T-cell (primary cell): ENCODE results near the gene GTPBP1. TPM values are rescaled to one million over a fixed set of nuclear protein-coding genes. Genes with fewer than 3 reads are reported as not detected.
A peak's percentile ranks its signal among the peaks of the same experiment; 100 is the strongest.

Source experiments
- ATAC-seq, 4 experiments: fragments of 200-7000 bp in 3 of 4; fragments of 150-1000 bp in 1 of 4; cut with Tn5 transposase; replicated peaks in 1 of 4; 1 replicate in 3 of 4; 2 replicates in 1 of 4; pipeline ENCODE4 v1.10.0; 2021; ENCODE audit warnings: moderate library complexity in 3 of 4, mild to moderate bottlenecking in 2 of 4, moderate number of reproducible peaks in 1 of 4
- CTCF ChIA-PET, 2 donors: fragments of 300-600 bp; sonication (Branson Sonifier 250); formaldehyde crosslinking; loops; one replicate each; lab custom pipeline; 2022; ENCODE audit warnings: antibody characterized with exemption in 2 of 2; lab: Charles Lee
- POLR2A ChIA-PET, 2 donors: fragments of 300-600 bp; sonication (Branson Sonifier 250); formaldehyde crosslinking; loops; one replicate each; lab custom pipeline; 2022; ENCODE audit warnings: antibody characterized with exemption in 2 of 2; lab: Charles Lee
- DNase-seq, 35 experiments: peaks; one replicate each; pipeline versions ENCODE4 v3.0.0 to v3.0.0-alpha.2; 2013 to 2023
- H3K27ac ChIP-seq: one replicate; pipeline ENCODE4 v1.5.1; 2013; ENCODE audit warnings: low read length
- H3K27me3 ChIP-seq, 2 experiments: replicated peaks in 1 of 2; 1 replicate in 1 of 2; 2 replicates in 1 of 2; pipeline versions ENCODE4 v1.6.1 to v1.7.0; 2013; ENCODE audit warnings: low read length in 1 of 2, mixed read lengths in 1 of 2; ENCODE audit not compliant: control insufficient read depth in 2 of 2, insufficient read depth in 2 of 2; ENCODE audit errors: extremely low read depth in 1 of 2
- H3K36me3 ChIP-seq, 2 donors: 1 replicate in 1 of 2; 2 replicates in 1 of 2; pipeline versions ENCODE4 v1.6.1 to v1.7.0; 2013; ENCODE audit warnings: low read length in 1 of 2; ENCODE audit not compliant: control insufficient read depth in 2 of 2, insufficient read depth in 1 of 2; ENCODE audit errors: extremely low read depth in 1 of 2
- H3K4me1 ChIP-seq, 2 experiments: 1 replicate in 1 of 2; 2 replicates in 1 of 2; pipeline versions ENCODE4 v1.6.1 to v1.7.0; 2013; ENCODE audit warnings: low read length in 2 of 2, mixed read lengths in 1 of 2; ENCODE audit not compliant: insufficient read depth in 2 of 2, control insufficient read depth in 1 of 2; ENCODE audit errors: extremely low read depth in 1 of 2
- H3K4me3 ChIP-seq, 2 donors: 1 replicate in 1 of 2; 2 replicates in 1 of 2; pipeline versions ENCODE4 v1.5.1 to v1.7.0; 2013; ENCODE audit warnings: mild to moderate bottlenecking in 2 of 2, low read length in 1 of 2, moderate library complexity in 1 of 2; ENCODE audit not compliant: control insufficient read depth in 1 of 2; ENCODE audit errors: extremely low read depth in 1 of 2
- H3K9me3 ChIP-seq: 2 replicates; pipeline ENCODE4 v1.7.0; 2013
- H3K27ac Mint-ChIP-seq, 2 donors: one replicate each; pipeline ENCODE4 v1.8.0; 2020 to 2021; ENCODE audit warnings: mild to moderate bottlenecking in 2 of 2, mixed read lengths in 2 of 2
- H3K27me3 Mint-ChIP-seq, 2 donors: one replicate each; pipeline ENCODE4 v1.8.0; 2021 to 2022; ENCODE audit warnings: mixed read lengths in 2 of 2
- H3K36me3 Mint-ChIP-seq: one replicate; pipeline ENCODE4 v1.8.0; 2021; ENCODE audit warnings: mixed read lengths
- H3K4me1 Mint-ChIP-seq, 3 donors: one replicate each; pipeline ENCODE4 v1.8.0; 2020 to 2022; ENCODE audit warnings: mixed read lengths in 3 of 3, mild to moderate bottlenecking in 1 of 3
- H3K4me3 Mint-ChIP-seq, 3 donors: one replicate each; pipeline ENCODE4 v1.8.0; 2020 to 2022; ENCODE audit warnings: mild to moderate bottlenecking in 3 of 3, mixed read lengths in 3 of 3, moderate library complexity in 3 of 3
- H3K9me3 Mint-ChIP-seq, 3 donors: one replicate each; pipeline ENCODE4 v1.8.0; 2020 to 2022; ENCODE audit warnings: mixed read lengths in 3 of 3
- WGBS: methylation state at CpG from one replicate; pipeline ENCODE4 v1.1.5; 2013; ENCODE audit warnings: missing lambda C conversion rate; ENCODE audit not compliant: insufficient coverage; 5-methylcytosine and 5-hydroxymethylcytosine counted together
- total RNA-seq, 35 experiments: library from RNA in 6 of 35; stranded (reverse) in 6 of 35; fragments of 120-200 nt in 1 of 35; gene quantifications; one replicate each; pipeline versions ENCODE4 v1.2.1 to v1.2.4 and lab custom pipeline; 2013 to 2026

The GTPBP1 gene
- total RNA-seq, 5 donors from 2014 or later (not counting 1 experiment from before 2014, with no cell fraction given), result 79.1 to 229 (median 83.3) TPM

DNA sequence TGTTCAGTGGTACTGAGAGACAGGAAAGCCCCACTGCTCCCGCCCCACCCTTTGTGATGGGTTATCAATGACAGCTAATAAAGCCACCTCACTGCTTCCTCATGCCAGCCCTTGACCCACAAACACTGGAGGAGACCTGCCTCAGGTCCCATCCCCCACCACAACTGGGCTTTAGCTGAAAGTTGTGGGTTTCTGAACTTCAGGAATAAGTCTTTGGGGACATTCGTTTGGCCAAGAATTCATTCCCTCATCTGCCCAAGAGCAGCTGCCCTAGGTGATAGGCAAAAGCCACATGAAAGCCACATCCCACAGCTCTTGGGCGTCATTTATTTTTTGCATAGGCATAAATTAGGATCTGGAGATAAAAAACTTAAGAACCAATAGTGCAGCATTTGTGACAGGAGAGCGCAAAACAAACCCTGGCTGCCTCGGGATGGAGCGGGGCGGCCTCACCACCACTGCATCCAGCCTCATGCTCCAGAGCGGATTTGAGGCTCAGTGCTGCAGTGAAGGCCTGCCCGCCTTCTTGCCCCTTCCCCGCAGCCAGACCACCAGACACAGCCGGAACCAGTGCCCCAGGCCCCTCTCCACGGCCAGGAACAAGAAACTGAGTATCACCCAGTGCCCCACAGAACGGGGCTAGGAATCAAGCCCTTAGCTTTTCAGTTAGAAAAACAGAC, 28.8 kb downstream of the GTPBP1 start:
- 88% methylated on average over 6 of the region's 13 CpGs for WGBS
- peaks cover 0 to 1% of the 10 kb centered on the region in 2 donors for H3K27me3 Mint-ChIP-seq
- Histone ChIP-seq H3K9me3 (no peaks in the 10 kb centered on the region), H3K27ac (no peak overlapping the region), H3K4me1 (peaks cover 0 to 91% of the 10 kb centered on the region in 2 experiments), H3K36me3 (peaks cover 48 to 80% of the 10 kb centered on the region in 2 donors), H3K4me3 (no peak overlapping the region), H3K27me3 (no peaks in the 10 kb centered on the region)
- POLR2A ChIA-PET, result interaction anchor here (0.5 to 1.5 kb wide), 3 partner anchors 10 to 50 kb away, joined by 3 to 7 read pairs (median 3); no protein-coding TSS in a partner anchor
- no peaks in the 10 kb centered on the region for H3K9me3 Mint-ChIP-seq
- DNase-seq (no peak), ATAC-seq (no peak)
- H3K4me1 Mint-ChIP-seq, result peaks cover 54 to 69% (median 67%) of the 10 kb centered on the region in 3 donors
- H3K4me3 Mint-ChIP-seq, result peak overlapping the region in 1 of 3 donors; percentile 5
- CTCF ChIA-PET, result interaction anchor here (0.5 to 1.8 kb wide), 6 partner anchors 10 to 51 kb away, joined by 3 to 6 read pairs (median 4); no protein-coding TSS in a partner anchor
- peak overlapping the region; percentile 83 to 89 for H3K27ac Mint-ChIP-seq
- peaks cover 42% of the 10 kb centered on the region for H3K36me3 Mint-ChIP-seq

DNA sequence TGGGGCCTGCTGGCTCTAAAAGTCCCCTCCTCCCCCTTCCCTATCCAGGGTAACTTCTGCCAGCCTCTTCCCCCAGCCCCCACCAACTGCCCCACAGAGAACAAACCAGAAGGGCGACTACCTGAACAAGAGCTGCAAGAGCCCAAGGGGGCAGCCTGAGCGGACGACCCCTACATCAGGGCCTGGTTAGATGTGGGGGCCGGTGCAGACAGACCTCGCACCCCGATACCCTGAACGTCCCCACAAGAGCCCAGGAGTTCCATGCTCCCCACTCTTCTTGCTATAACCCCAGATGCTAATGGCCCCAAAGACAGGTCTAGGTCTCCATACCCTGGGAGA, 29.4 kb downstream of the GTPBP1 start:
- Histone ChIP-seq H3K4me3 (no peak overlapping the region), H3K9me3 (no peaks in the 10 kb centered on the region), H3K4me1 (peaks cover 0 to 94% of the 10 kb centered on the region in 2 experiments), H3K36me3 (peaks cover 50 to 80% of the 10 kb centered on the region in 2 donors), H3K27me3 (no peaks in the 10 kb centered on the region), H3K27ac (no peak overlapping the region)
- Mint-ChIP-seq H3K36me3 (peaks cover 44% of the 10 kb centered on the region), H3K27me3 (peaks cover 0 to 1% of the 10 kb centered on the region in 2 donors), H3K27ac (peak overlapping the region; percentile 83 to 89), H3K4me3 (no peak overlapping the region), H3K4me1 (peaks cover 60 to 73% (median 66%) of the 10 kb centered on the region in 3 donors), H3K9me3 (no peaks in the 10 kb centered on the region)
- ChIA-PET CTCF (interaction anchor here (0.6 to 1.2 kb wide), 3 partner anchors 10 to 37 kb away, joined by 3 to 4 read pairs (median 4); no protein-coding TSS in a partner anchor), POLR2A (interaction anchor here (0.6 to 1.5 kb wide), 4 partner anchors 11 to 1953 kb away, joined by 3 to 12 read pairs (median 3); no protein-coding TSS in a partner anchor)
- ATAC-seq (peak in 1 of 4 experiments; percentile 5), DNase-seq (no peak)
- 88% methylated on average over 7 of the region's 7 CpGs for WGBS

DNA sequence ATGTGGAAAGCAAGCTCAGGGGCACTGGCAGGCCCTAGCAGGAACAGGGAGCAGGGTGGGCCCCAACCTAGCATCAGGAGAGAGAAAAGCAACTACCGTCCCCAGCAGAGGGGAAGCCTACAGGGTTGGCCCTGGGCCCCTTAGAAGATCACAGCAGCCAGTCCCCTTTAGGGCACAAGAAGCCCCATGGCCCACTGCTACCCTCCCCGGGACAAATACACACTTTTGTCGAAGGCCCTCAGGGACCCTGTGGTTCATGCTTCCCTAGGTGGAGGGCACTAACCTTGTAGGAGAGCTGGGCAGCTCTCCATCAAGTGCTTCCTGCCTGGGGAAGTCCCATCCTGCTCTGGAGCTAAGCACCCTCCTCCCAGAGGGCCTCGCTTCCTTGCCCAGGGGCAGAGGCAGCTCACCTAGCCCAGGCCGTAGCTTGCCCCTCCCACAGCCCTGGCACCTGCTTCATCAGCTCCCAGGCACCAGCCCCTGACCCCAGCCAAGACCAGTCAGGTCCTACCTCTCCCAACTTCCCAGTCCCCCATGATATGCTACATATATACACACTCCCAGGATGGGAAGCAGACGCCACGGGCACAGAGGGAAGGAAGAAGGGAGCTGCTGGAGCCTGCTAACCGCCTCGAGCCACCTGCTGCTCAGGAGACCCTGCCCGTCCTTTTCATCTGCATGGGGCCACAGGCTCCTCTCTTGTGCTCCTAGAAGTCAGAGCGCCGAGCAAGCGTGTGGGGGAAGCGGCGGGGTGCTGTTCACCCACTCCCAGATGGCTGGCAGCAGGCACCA, 29.9 kb downstream of the GTPBP1 start:
- H3K36me3 Mint-ChIP-seq, result peaks cover 41% of the 10 kb centered on the region
- H3K4me3 ChIP-seq, result no peak overlapping the region
- H3K27me3 Mint-ChIP-seq, result peaks cover 0 to 1% of the 10 kb centered on the region in 2 donors
- 70% methylated on average over 13 of the region's 15 CpGs for WGBS
- no peaks in the 10 kb centered on the region for H3K27me3 ChIP-seq
- no peaks in the 10 kb centered on the region for H3K9me3 Mint-ChIP-seq
- CTCF ChIA-PET, result interaction anchor here (0.6 to 1.1 kb wide), 2 partner anchors 11 to 12 kb away, joined by 3 to 4 read pairs; no protein-coding TSS in a partner anchor
- POLR2A ChIA-PET, result interaction anchor here (0.6 to 1.5 kb wide), 4 partner anchors 11 to 1954 kb away, joined by 3 to 12 read pairs (median 3); no protein-coding TSS in a partner anchor
- peaks cover 0 to 94% of the 10 kb centered on the region in 2 experiments for H3K4me1 ChIP-seq
- peak in 1 of 35 experiments; percentile 45 for DNase-seq
- H3K4me3 Mint-ChIP-seq, result peak overlapping the region in 1 of 3 donors; percentile 18
- peak in 2 of 4 experiments; percentile 15 to 28 for ATAC-seq
- no peaks in the 10 kb centered on the region for H3K9me3 ChIP-seq
- H3K36me3 ChIP-seq, result peaks cover 50 to 80% of the 10 kb centered on the region in 2 donors
- H3K27ac ChIP-seq, result peak overlapping the region; percentile 14
- peaks cover 60 to 70% (median 61%) of the 10 kb centered on the region in 3 donors for H3K4me1 Mint-ChIP-seq
- H3K27ac Mint-ChIP-seq, result peak overlapping the region; percentile 83 to 89

DNA sequence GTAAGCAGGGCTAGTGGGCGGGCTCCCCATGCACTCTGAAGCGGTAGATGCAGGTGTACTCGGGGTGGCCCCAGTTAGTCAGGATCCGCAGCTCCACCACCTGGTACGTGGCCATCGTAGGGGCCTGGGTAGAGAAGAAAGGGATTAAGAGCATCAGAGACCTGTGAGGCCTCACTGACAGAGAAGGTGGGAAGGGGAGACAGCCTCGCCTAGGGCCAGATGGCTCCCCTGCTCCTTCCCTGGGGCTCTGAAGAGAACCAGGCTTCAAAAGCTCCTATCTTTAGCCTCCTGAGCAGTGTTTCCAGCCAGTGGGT, 30.5 kb downstream of the GTPBP1 start:
- no peak overlapping the region for H3K4me3 ChIP-seq
- Mint-ChIP-seq H3K27me3 (peaks cover 0 to 1% of the 10 kb centered on the region in 2 donors), H3K27ac (peak overlapping the region; percentile 77 to 82), H3K4me3 (peak overlapping the region in 1 of 3 donors; percentile 18), H3K9me3 (no peaks in the 10 kb centered on the region), H3K4me1 (peaks cover 54 to 75% (median 66%) of the 10 kb centered on the region in 3 donors), H3K36me3 (peaks cover 43% of the 10 kb centered on the region)
- no peak overlapping the region for H3K27ac ChIP-seq
- peaks cover 53 to 80% of the 10 kb centered on the region in 2 donors for H3K36me3 ChIP-seq
- DNase-seq, result no peak
- H3K27me3 ChIP-seq, result no peaks in the 10 kb centered on the region
- peaks cover 0 to 95% of the 10 kb centered on the region in 2 experiments for H3K4me1 ChIP-seq
- peak in 1 of 4 experiments; percentile 5 for ATAC-seq
- CTCF ChIA-PET, result interaction anchor here in 1 of 2 donors (1.1 kb wide), 1 partner anchor 11 kb away, joined by 3 read pairs; no protein-coding TSS in a partner anchor
- POLR2A ChIA-PET, result no interaction called here
- 71% methylated on average over 7 of the region's 7 CpGs for WGBS
- H3K9me3 ChIP-seq, result no peaks in the 10 kb centered on the region

DNA sequence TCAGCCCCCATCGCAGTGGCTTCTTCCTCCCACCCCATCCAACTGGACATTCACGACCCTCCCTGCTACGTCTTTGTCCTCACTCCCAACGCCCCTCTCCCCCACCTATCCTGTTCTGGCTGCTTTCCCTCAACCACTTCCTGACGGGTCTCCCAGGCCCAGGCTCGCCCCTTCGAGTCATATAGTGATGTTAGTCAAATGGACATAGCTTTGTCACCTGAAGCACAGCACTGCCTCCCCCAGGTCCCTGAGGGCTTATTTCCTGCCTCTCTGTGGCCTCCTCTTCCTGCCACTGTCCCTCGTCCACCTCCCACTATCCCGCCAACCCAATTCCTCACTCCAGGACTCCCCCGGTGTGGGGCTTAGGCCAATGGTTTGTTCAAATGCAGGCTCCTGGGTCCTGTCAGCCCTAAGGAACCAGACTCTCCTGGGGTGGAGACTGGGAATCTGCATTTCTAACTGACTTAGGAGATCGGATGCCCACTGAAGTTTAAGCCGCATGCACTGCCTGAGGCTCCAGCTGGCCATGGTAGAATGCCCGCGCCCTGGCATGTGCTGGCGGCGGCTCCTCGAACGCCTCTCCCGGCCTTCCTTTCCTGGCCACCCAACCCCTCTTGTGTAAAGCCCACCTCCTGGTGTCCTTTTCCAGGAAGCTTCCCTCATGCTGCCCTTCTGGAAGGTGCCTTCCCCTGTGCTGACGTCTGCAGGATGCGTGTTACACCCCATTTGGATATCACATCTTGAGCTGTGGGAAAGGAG, 31.7 kb downstream of the GTPBP1 start:
- H3K4me3 Mint-ChIP-seq, result peak overlapping the region in 2 of 3 donors; percentile 2 to 40
- peaks cover 52% of the 10 kb centered on the region for H3K36me3 Mint-ChIP-seq
- 83% methylated on average over 13 of the region's 21 CpGs for WGBS

More for the DNA sequence above, 31.7 kb downstream of the GTPBP1 start:
- H3K4me3 ChIP-seq, result no peak overlapping the region
- no peaks in the 10 kb centered on the region for H3K9me3 ChIP-seq
- peaks cover 55 to 89% of the 10 kb centered on the region in 2 donors for H3K36me3 ChIP-seq
- ATAC-seq (no peak), DNase-seq (no peak)
- peak overlapping the region; percentile 13 for H3K27ac ChIP-seq
- H3K4me1 Mint-ChIP-seq, result peaks cover 58 to 78% (median 71%) of the 10 kb centered on the region in 3 donors
- H3K27me3 Mint-ChIP-seq, result peaks cover 0 to 1% of the 10 kb centered on the region in 2 donors
- H3K4me1 ChIP-seq, result peaks cover 0 to 95% of the 10 kb centered on the region in 2 experiments
- ChIA-PET POLR2A (no interaction called here), CTCF (no interaction called here)
- no peaks in the 10 kb centered on the region for H3K9me3 Mint-ChIP-seq
- H3K27ac Mint-ChIP-seq, result peak overlapping the region; percentile 77 to 89
- no peaks in the 10 kb centered on the region for H3K27me3 ChIP-seq
